ENCODE measurements around the gene KANSL1.

KANSL1 gene

DNA sequence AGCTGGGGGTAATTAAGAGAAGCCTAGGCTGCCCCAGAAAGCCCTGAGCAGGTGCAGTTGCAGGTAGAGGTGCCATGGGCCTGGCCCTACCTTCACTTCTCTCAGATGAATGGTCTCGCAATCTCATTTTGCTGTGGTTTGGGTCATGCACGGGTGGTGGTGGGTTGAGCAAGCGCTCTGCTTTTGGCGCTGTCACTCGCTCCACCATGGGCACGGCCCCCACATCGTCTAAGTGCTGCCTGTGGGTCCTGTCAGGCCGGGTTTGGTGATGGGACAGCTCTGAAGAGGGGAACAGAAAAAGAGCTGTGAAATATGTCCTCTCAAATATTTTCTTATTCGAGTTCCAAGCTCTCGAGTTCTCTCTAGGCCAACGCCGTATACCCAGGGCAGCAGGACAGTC lies 154.3 kb downstream of the KANSL1 start:
- TF ChIP-seq, protein P1, sequence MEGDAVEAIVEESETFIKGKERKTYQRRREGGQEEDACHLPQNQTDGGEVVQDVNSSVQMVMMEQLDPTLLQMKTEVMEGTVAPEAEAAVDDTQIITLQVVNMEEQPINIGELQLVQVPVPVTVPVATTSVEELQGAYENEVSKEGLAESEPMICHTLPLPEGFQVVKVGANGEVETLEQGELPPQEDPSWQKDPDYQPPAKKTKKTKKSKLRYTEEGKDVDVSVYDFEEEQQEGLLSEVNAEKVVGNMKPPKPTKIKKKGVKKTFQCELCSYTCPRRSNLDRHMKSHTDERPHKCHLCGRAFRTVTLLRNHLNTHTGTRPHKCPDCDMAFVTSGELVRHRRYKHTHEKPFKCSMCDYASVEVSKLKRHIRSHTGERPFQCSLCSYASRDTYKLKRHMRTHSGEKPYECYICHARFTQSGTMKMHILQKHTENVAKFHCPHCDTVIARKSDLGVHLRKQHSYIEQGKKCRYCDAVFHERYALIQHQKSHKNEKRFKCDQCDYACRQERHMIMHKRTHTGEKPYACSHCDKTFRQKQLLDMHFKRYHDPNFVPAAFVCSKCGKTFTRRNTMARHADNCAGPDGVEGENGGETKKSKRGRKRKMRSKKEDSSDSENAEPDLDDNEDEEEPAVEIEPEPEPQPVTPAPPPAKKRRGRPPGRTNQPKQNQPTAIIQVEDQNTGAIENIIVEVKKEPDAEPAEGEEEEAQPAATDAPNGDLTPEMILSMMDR (IDR thresholded peaks at IDR 0.05) = no peak

DNA sequence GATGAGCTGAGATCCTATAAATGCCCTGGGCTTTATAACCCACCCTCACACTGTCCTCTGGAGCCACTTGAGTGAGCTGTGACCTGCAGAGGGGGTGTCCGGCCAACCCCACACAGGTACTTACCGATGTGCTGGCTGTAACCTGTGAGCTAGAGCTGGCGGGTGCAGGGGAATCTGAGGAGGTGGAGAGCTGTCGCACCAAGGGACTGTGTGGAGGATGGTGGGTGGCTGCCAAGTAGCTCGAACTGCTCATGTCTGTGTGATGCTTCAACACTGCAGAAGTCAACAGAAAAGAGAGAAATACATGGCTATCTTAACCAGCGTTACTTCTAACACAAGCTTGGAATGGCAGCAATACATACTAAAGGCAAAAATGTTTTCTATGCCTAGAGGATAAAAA lies 154.8 kb downstream of the KANSL1 start:
- TF ChIP-seq, protein P1 (IDR thresholded peaks at IDR 0.05) = no peak

DNA sequence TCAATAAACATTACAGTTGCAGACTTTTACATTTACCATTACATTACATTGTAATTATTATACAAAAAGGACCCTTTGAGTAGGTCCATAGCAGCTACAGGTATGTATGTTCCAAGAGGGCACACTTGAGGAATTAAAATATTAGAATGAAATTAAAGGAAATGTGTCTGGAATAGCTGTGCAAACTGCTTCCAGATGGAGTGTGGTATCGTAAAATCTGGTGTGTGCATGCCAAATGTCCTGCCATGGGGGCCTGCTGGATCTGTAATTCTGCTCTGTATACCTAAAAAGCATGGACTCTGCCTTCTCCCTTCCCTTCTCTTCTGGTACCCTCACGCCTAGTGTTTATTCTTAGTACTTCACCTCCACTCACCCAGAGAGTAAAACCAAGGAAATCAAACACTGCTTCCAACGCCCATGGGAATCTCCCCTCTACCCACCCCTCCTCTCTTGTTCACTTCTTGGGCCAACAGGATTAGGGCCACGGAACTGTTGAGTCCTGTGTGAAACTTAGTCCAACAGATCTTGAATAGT lies 155.4 kb downstream of the KANSL1 start:
- TF ChIP-seq, protein P1 (IDR thresholded peaks at IDR 0.05) = no peak

DNA sequence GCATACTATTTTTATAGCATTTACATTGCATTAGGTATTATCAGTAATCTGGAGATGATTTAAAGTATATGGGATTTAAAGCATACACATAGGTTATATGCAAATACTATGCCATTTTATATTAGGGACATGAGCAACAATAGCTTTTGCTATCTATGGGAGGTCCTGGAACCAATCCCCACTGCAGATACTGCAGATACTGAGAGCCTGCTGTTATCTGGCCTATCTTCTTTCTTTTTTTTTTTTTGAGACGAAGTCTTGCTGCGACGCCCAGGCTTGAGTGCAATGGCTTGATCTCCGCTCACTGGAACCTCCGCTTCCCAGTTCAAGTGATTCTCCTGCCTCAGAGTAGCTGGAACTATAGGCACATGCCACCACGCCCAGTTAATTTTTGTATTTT lies 156.7 kb downstream of the KANSL1 start:
- TF ChIP-seq, protein P1 (IDR thresholded peaks at IDR 0.05) = no peak

DNA sequence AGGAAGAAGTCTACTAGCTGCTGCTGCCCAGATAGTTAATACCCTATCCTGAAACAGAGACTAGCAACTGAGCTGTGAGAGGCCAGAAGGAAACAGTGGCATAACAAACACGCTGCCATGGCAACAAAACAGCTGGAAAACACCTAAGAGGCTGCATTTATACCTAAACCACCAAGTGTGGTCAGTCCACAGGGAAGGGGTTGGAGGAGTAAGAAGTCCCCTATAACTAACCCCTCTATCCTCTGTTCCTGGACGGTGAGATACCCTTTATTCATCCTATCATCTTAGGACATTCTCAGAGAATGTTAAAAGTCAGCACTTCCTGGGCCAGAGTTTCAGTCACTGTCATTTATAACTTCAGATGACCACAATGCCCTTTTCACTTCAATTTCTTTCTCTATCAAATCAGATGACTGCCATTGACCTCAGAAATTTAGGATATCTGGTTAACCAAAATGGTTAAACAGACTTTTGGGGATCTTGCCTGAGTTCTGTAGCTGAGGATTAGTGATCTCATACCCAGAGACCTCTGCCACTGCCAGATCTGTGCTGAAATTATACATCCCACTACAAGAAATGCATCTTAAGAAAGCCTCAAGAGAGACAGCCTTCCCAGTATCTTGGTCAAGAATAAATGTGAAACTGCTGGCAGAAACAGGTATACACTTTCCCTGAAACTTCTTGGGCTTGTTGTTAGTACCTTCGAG lies 158.0 kb downstream of the KANSL1 start:
- TF ChIP-seq, protein P1 (IDR thresholded peaks at IDR 0.05) = no peak

DNA sequence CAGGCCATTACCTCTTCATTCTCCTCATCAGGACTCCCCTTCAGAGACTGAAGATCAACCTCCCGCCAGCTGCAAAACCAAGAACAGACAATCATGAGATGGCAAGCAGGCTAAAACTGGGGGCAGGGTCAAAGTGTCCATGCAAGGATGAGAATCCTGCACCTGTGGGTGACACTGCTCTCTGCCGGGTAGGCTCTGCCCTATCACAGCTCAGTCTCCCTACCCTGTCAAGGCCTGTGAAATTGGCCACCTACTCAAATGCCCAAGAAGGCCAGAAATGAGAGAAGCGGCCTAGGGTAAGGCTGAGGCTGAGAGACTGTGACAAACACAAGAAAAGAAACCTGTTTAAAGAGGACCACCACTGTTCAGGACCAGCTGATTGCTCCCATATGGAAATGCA lies 159.8 kb downstream of the KANSL1 start:
- TF ChIP-seq, protein P1 (IDR thresholded peaks at IDR 0.05) = no peak

DNA sequence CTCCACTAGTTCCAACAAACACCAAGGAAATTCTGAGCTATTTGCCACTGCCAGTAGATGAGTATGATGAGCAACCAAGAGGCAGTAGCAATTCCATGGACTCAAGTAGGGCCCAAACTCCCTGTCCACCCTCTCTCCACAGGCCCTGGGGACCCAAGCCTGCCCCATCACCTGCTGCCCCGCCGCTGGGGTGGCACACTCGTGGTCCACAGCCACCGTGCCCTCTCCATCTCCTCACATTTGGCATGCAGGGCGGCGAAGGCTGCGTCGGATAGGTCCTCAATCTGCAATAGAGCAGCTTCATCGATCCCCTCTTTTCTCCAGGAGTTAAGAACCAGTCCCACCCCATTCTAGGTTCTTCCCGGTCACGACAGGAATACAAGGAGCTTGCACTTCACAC lies 160.3 kb downstream of the KANSL1 start:
- TF ChIP-seq, protein P1 (IDR thresholded peaks at IDR 0.05) = no peak
